MM.1S (cell line): Measurements from ENCODE around the gene MAP2.

Experiments
- DNase-seq: peaks from one replicate; pipeline ENCODE4 v3.0.0-alpha.2; 2015
- H2AFZ ChIP-seq: fragments of 300-600 bp; sonication (generic); 2 replicates; pipeline ENCODE4 v1.6.0; 2016; ENCODE audit warnings: antibody characterized with exemption, low read length
- H3F3A ChIP-seq: fragments of 300-600 bp; sonication (generic); 2 replicates; pipeline ENCODE4 v1.6.1; 2016; ENCODE audit warnings: mild to moderate bottlenecking, antibody characterized with exemption, low read length, moderate library complexity, mixed read lengths; ENCODE audit not compliant: insufficient read depth
- H3K27ac ChIP-seq: fragments of 300-600 bp; sonication (generic); 2 replicates; pipeline ENCODE4 v1.5.1; 2016; ENCODE audit warnings: mild to moderate bottlenecking, low read length
- H3K27me3 ChIP-seq: fragments of 300-600 bp; sonication (generic); replicated peaks from 2 replicates; pipeline ENCODE4 v1.6.0; 2016; ENCODE audit warnings: low read length; ENCODE audit not compliant: insufficient read depth
- H3K36me3 ChIP-seq: fragments of 300-600 bp; sonication (generic); replicated peaks from 2 replicates; pipeline ENCODE4 v1.6.1; 2016; ENCODE audit warnings: mild to moderate bottlenecking, low read length, mixed read lengths; ENCODE audit not compliant: insufficient read depth
- H3K4me1 ChIP-seq: fragments of 300-600 bp; sonication (generic); 2 replicates; pipeline ENCODE4 v1.6.1; 2016; ENCODE audit warnings: low read length, mixed read lengths
- H3K4me2 ChIP-seq: fragments of 300-600 bp; sonication (generic); 2 replicates; pipeline ENCODE4 v1.6.0; 2016; ENCODE audit warnings: low read depth, low read length
- H3K4me3 ChIP-seq: fragments of 300-600 bp; sonication (generic); 2 replicates; pipeline ENCODE4 v1.5.1; 2016; ENCODE audit warnings: low read length, mixed read lengths
- H3K79me2 ChIP-seq: fragments of 300-600 bp; sonication (generic); 2 replicates; pipeline ENCODE4 v1.6.1; 2016; ENCODE audit warnings: mixed run types, low read length, mixed read lengths
- H3K9ac ChIP-seq: fragments of 300-600 bp; sonication (generic); 2 replicates; pipeline ENCODE4 v1.6.1; 2016; ENCODE audit warnings: low read length, mixed read lengths
- H3K9me2 ChIP-seq: fragments of 300-600 bp; sonication (generic); replicated peaks from 2 replicates; pipeline ENCODE4 v1.6.1; 2016; ENCODE audit warnings: mild to moderate bottlenecking, low read length, mixed read lengths; ENCODE audit not compliant: insufficient read depth
- H3K9me3 ChIP-seq: fragments of 300-600 bp; sonication (generic); replicated peaks from 2 replicates; pipeline ENCODE4 v1.6.1; 2016; ENCODE audit warnings: mild to moderate bottlenecking, low read length, mixed read lengths; ENCODE audit not compliant: insufficient read depth
- H4K20me1 ChIP-seq: fragments of 300-600 bp; sonication (generic); 2 replicates; pipeline ENCODE4 v1.6.1; 2016; ENCODE audit warnings: mild to moderate bottlenecking, low read length, moderate library complexity, mixed read lengths; ENCODE audit not compliant: insufficient read depth
- EZH2 ChIP-seq: fragments of 300-600 bp; sonication (generic); optimal IDR thresholded peaks from 2 replicates; pipeline ENCODE3; 2017; ENCODE audit warnings: low read depth, mild to moderate bottlenecking, antibody characterized with exemption, low read length, mixed read lengths
- EZH2phosphoT487 ChIP-seq: fragments of 300-600 bp; sonication (generic); IDR thresholded peaks from 2 replicates; pipeline ENCODE4 v1.6.1; 2018; ENCODE audit warnings: antibody characterized with exemption, low read length
- TF ChIP-seq, protein P1 (sequence below): fragments of 300-600 bp; sonication (generic); IDR thresholded peaks from 2 replicates; pipeline ENCODE4 v1.5.1; 2016; ENCODE audit warnings: antibody characterized with exemption, low read length, mixed read lengths

Gene MAP2

DNA sequence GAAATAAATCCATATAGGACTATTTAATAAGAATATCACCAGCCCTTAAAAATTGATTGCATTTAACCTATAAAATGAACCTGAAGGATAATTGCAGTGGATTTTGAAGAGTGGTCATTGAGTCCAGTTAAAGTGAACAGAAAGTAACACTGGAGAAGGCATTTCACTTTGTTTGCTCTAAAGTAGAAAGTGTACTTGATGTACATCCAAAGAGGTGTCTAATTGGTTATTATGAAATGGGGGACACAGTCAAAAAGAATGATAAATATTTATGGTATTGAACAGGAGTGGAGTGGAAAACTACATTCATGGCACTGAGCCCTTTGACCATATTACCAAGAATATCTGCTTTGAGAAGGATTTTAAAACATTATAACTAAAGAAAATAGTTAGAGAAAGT, 28.2 kb upstream of the MAP2 start:
- no peak overlapping the region for H3K9ac ChIP-seq
- H3F3A ChIP-seq, result no peaks in the 10 kb centered on the region
- no peak overlapping the region for H2AFZ ChIP-seq
- H3K9me2 ChIP-seq, result no peaks in the 10 kb centered on the region
- no peak overlapping the region for H3K4me3 ChIP-seq
- no peak for DNase-seq
- no peaks in the 10 kb centered on the region for H4K20me1 ChIP-seq
- no peaks in the 10 kb centered on the region for H3K4me1 ChIP-seq
- no peaks in the 10 kb centered on the region for H3K79me2 ChIP-seq
- H3K36me3 ChIP-seq, result no peaks in the 10 kb centered on the region
- H3K27ac ChIP-seq, result no peak overlapping the region
- TF ChIP-seq, protein P1, sequence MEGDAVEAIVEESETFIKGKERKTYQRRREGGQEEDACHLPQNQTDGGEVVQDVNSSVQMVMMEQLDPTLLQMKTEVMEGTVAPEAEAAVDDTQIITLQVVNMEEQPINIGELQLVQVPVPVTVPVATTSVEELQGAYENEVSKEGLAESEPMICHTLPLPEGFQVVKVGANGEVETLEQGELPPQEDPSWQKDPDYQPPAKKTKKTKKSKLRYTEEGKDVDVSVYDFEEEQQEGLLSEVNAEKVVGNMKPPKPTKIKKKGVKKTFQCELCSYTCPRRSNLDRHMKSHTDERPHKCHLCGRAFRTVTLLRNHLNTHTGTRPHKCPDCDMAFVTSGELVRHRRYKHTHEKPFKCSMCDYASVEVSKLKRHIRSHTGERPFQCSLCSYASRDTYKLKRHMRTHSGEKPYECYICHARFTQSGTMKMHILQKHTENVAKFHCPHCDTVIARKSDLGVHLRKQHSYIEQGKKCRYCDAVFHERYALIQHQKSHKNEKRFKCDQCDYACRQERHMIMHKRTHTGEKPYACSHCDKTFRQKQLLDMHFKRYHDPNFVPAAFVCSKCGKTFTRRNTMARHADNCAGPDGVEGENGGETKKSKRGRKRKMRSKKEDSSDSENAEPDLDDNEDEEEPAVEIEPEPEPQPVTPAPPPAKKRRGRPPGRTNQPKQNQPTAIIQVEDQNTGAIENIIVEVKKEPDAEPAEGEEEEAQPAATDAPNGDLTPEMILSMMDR, result no peak
- TF ChIP-seq EZH2 (no peak), EZH2phosphoT487 (no peak)
- H3K9me3 ChIP-seq, result no peaks in the 10 kb centered on the region
- no peak overlapping the region for H3K4me2 ChIP-seq
- no peaks in the 10 kb centered on the region for H3K27me3 ChIP-seq

DNA sequence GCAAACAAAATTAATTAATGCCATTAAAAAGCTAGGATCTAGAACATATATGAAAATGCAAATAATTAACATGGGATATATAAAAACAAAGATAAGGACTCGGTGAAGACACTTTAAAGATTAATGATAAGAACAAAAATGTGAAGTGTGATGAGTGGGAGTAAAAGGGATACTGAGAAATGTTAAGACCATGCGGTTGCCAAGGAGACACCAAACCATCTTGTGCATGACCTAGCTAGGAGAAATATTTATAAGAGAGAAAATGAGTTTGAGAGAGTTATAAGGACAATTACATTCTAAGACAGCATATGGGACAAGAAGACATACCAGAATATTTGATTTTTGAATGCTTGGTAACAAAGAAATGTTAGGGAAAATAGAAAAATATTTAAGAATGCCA, 25.4 kb upstream of the MAP2 start:
- H3K4me3 ChIP-seq, result no peak overlapping the region
- no peak overlapping the region for H3K27ac ChIP-seq
- H2AFZ ChIP-seq, result no peak overlapping the region
- H3F3A ChIP-seq, result no peaks in the 10 kb centered on the region
- TF ChIP-seq EZH2phosphoT487 (no peak), EZH2 (no peak)
- TF ChIP-seq, protein P1, result no peak
- no peaks in the 10 kb centered on the region for H4K20me1 ChIP-seq
- no peak overlapping the region for H3K4me2 ChIP-seq
- H3K36me3 ChIP-seq, result no peaks in the 10 kb centered on the region
- H3K9ac ChIP-seq, result no peak overlapping the region
- no peaks in the 10 kb centered on the region for H3K9me3 ChIP-seq
- no peaks in the 10 kb centered on the region for H3K27me3 ChIP-seq
- DNase-seq, result no peak
- H3K9me2 ChIP-seq, result no peaks in the 10 kb centered on the region
- H3K4me1 ChIP-seq, result no peaks in the 10 kb centered on the region
- no peaks in the 10 kb centered on the region for H3K79me2 ChIP-seq

DNA sequence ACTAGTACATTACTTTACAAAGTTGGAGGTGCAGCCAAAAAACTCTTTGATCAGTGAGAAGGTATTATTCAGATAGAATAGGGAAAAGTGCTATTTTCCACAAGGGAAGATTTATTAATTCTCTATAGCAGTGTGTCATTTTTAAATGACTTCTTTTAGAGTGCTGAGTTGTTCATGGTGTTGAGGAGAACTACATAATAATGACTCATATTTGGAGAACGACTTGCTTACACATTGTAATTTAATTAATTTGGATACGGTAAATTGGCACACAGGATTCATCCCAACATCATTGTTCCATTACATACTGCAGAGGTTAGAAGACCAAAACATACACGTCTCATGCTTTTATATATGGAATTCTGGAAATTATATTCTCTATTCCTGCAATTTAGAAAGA, 22.1 kb upstream of the MAP2 start:
- no peaks in the 10 kb centered on the region for H3K9me2 ChIP-seq

More for the DNA sequence above, 22.1 kb upstream of the MAP2 start:
- Histone ChIP-seq H3K9me3 (no peaks in the 10 kb centered on the region), H3K4me2 (no peak overlapping the region), H3K9ac (no peak overlapping the region), H3K27me3 (no peaks in the 10 kb centered on the region), H2AFZ (no peak overlapping the region), H3K36me3 (no peaks in the 10 kb centered on the region), H3F3A (no peaks in the 10 kb centered on the region), H3K4me3 (no peak overlapping the region), H4K20me1 (no peaks in the 10 kb centered on the region), H3K27ac (no peak overlapping the region), H3K79me2 (no peaks in the 10 kb centered on the region), H3K4me1 (no peaks in the 10 kb centered on the region)
- DNase-seq, result no peak
- TF ChIP-seq, protein P1, result no peak
- TF ChIP-seq EZH2phosphoT487 (no peak), EZH2 (no peak)
